HepG2 (cell line): ENCODE measurements around the gene TULP3. TPM values are rescaled to one million over a fixed set of nuclear protein-coding genes. Genes with fewer than 3 reads are reported as not detected.

Experiments used
- ATAC-seq: fragments of 200-7000 bp; cut with Tn5 transposase; 3 replicates; pipeline ENCODE4 v1.9.1; 2020; ENCODE audit warnings: mild to moderate bottlenecking, moderate library complexity
- BruUV-seq: library from RNA; stranded (reverse); fragments of 400-500 nt; replicated peaks from 2 replicates; lab custom pipeline; 2021; lab: Mats Ljungman, UMichigan
- CTCF ChIA-PET: fragments of 300-600 bp; formaldehyde crosslinking; extraction: SDS; loops from one replicate; lab custom pipeline; 2021; ENCODE audit warnings: low total read pairs, inconsistent platforms, low intra/inter-chr PET ratio; lab: Yijun Ruan, JAX
- POLR2A ChIA-PET: fragments of 350-600 bp; sonication (Branson Sonifier 250); formaldehyde crosslinking; loops from one replicate; lab custom pipeline; 2020; ENCODE audit warnings: antibody characterized with exemption, inconsistent platforms; lab: Yijun Ruan, JAX
- DNase-seq: peaks from one replicate; pipeline ENCODE4 v3.0.0-alpha.2; 2015; ENCODE audit warnings: low spot score
- FAIRE-seq: peaks from 3 replicates; lab custom pipeline; 2011; peaks lifted over from hg19 to GRCh38; lab: Jason Lieb, UNC
- H2AFZ ChIP-seq: one replicate; pipeline ENCODE4 v1.6.1; 2011; ENCODE audit warnings: low read length, inconsistent platforms
- H3K27ac ChIP-seq: fragments of 300-600 bp; 3 replicates; pipeline ENCODE4 v1.8.0; 2011; ENCODE audit warnings: mixed run types, mild to moderate bottlenecking, mixed read lengths, low read length, inconsistent platforms; ENCODE audit not compliant: insufficient read depth; ENCODE audit errors: extremely low read length
- H3K27me3 ChIP-seq, 2 experiments: fragments of 200-600 bp in 1 of 2; 2 replicates in 1 of 2; 3 replicates in 1 of 2; pipeline versions ENCODE4 v1.6.0 to v1.8.0; 2011; ENCODE audit warnings: low read length in 2 of 2, mild to moderate bottlenecking in 2 of 2, moderate library complexity in 2 of 2, inconsistent platforms in 1 of 2; ENCODE audit not compliant: insufficient read depth in 2 of 2, control insufficient read depth in 1 of 2
- H3K36me3 ChIP-seq, 2 experiments: fragments of 200-600 bp in 1 of 2; replicated peaks in 1 of 2; 2 replicates in 1 of 2; 3 replicates in 1 of 2; pipeline versions ENCODE4 v1.5.1 to v1.8.0; 2011; ENCODE audit warnings: low read length in 2 of 2, inconsistent platforms in 1 of 2; ENCODE audit not compliant: insufficient read depth in 2 of 2, control insufficient read depth in 1 of 2
- H3K4me1 ChIP-seq: 2 replicates; pipeline ENCODE4 v1.5.1; 2012; ENCODE audit warnings: low read length, inconsistent platforms; ENCODE audit not compliant: insufficient read depth
- H3K4me2 ChIP-seq: 2 replicates; pipeline ENCODE4 v1.6.0; 2011; ENCODE audit warnings: low read depth, low read length, inconsistent platforms
- H3K4me3 ChIP-seq, 3 experiments: fragments of 200-600 bp in 1 of 3; sonication (generic), shearing (Covaris generic) in 1 of 3; replicated peaks in 1 of 3; 2 replicates each; pipeline ENCODE4 v1.5.1; 2011 to 2016; ENCODE audit warnings: low read length in 3 of 3, inconsistent platforms in 2 of 3, low read depth in 2 of 3, mild to moderate bottlenecking in 2 of 3, control low read depth in 1 of 3, mixed read lengths in 1 of 3; ENCODE audit not compliant: insufficient read depth in 1 of 3
- H3K79me2 ChIP-seq: one replicate; pipeline ENCODE4 v1.6.1; 2011; ENCODE audit warnings: low read length, inconsistent platforms; ENCODE audit not compliant: insufficient read depth
- H3K9ac ChIP-seq: 2 replicates; pipeline ENCODE4 v1.6.0; 2011; ENCODE audit warnings: mild to moderate bottlenecking, low read depth, low read length, inconsistent platforms; ENCODE audit not compliant: insufficient read depth
- H3K9me3 ChIP-seq: 2 replicates; pipeline ENCODE4 v1.5.1; 2012; ENCODE audit warnings: mild to moderate bottlenecking, low read length
- H4K20me1 ChIP-seq: 2 replicates; pipeline ENCODE4 v1.6.0; 2011; ENCODE audit warnings: inconsistent platforms, mild to moderate bottlenecking, low read length, moderate library complexity; ENCODE audit not compliant: insufficient read depth
- MXD3 ChIP-seq: IDR thresholded peaks from 2 replicates; pipeline ENCODE4 v1.6.1; 2016; ENCODE audit warnings: mild to moderate bottlenecking, missing biosample characterization, missing genetic modification reagents
- ZNF121 ChIP-seq: sonication (generic); formaldehyde crosslinking; IDR thresholded peaks from 2 replicates; pipeline ENCODE4 v1.5.0; 2020; ENCODE audit warnings: mild to moderate bottlenecking, missing genetic modification reagents
- ZNF296 ChIP-seq: sonication (generic); formaldehyde crosslinking; conservative IDR thresholded peaks from 2 replicates; pipeline ENCODE4 v1.5.0; 2020; ENCODE audit warnings: mild to moderate bottlenecking, missing genetic modification reagents
- ZNF609 ChIP-seq: sonication (generic); formaldehyde crosslinking; IDR thresholded peaks from 2 replicates; pipeline ENCODE4 v1.4.0; 2020; ENCODE audit warnings: mild to moderate bottlenecking, missing genetic modification reagents, borderline replicate concordance
- ZNF850 ChIP-seq: sonication (generic); formaldehyde crosslinking; conservative IDR thresholded peaks from 2 replicates; pipeline ENCODE4 v1.9.0; 2021; ENCODE audit warnings: mild to moderate bottlenecking, missing genetic modification reagents
- WGBS: methylation state at CpG from one replicate; pipeline ENCODE4 v1.1.6; 2017; ENCODE audit warnings: low lambda C conversion rate; 5-methylcytosine and 5-hydroxymethylcytosine counted together
- in situ Hi-C: cut with HindIII; loops from 2 replicates; pipeline ENCODE4 v1.10.0; 2017; ENCODE audit warnings: low pct_unique_long_range_greater_than_20kb; ENCODE audit not compliant: extremely low pct_ligation_motif_present
- intact Hi-C: fragments of 100-400 bp; cut with micrococcal nuclease; formaldehyde crosslinking; loops from one replicate; pipeline ENCODE4 v1.10.0; 2022; ENCODE audit not compliant: unreplicated experiment
- polyA plus RNA-seq, 8 experiments: library from polyadenylated mRNA; depleted of rRNA in 3 of 8; stranded (reverse) in 7 of 8; unstranded in 1 of 8; fragments of >200 nt; fragmentation: Illumina TruSeq in 4 of 8; extraction: Trizol in 4 of 8; gene quantifications; 2 replicates each; pipeline versions ENCODE4 v1.2.1 to v1.2.3, GENCODE V29; 2011 to 2016; ENCODE audit warnings: low read depth in 4 of 8, missing spikeins in 1 of 8, mixed read lengths in 1 of 8; ENCODE audit not compliant: insufficient read depth in 1 of 8
- total RNA-seq, 5 experiments: library from RNA; depleted of rRNA; stranded (reverse); fragments of >200 nt; fragmentation: Illumina TruSeq; extraction: Trizol; gene quantifications; 2 replicates each; pipeline ENCODE4 v1.2.3, GENCODE V29; 2016; ENCODE audit warnings: low read depth in 1 of 5

TULP3 gene
- total and polyA plus RNA-seq, 2 of the 13 experiments (the other 11 are each of a cell fraction or from before 2014, with no cell fraction given): 11.2 to 13.2 TPM

- TF ChIP-seq ZNF609 (CRISPR knock-in tag) (no peak), ZNF850 (CRISPR knock-in tag) (no peak), MXD3 (CRISPR knock-in tag) (no peak)
Measured at GRCh38 chr12:2895511-2895910, 4.8 kb downstream of the TULP3 start (continued).

GRCh38 chr12:2897418-2897817 lies 6.7 kb downstream of the TULP3 start:
- H3K27ac ChIP-seq: no peak overlapping the region
- 89% methylated on average over 5 of the region's 5 CpGs for WGBS
- no peaks in the 10 kb centered on the region for H3K9me3 ChIP-seq
- H3K36me3 ChIP-seq: no peaks in the 10 kb centered on the region
- H4K20me1 ChIP-seq: no peaks in the 10 kb centered on the region
- H3K27me3 ChIP-seq: no peaks in the 10 kb centered on the region
- no peak overlapping the region for H2AFZ ChIP-seq
- ChIA-PET CTCF (no interaction called here), POLR2A (no interaction called here)
- intact Hi-C loops: no loop called here
- BruUV-seq: no TSS peak
- in situ Hi-C loops: no loop called here
- no peak overlapping the region for H3K4me3 ChIP-seq
- H3K4me1 ChIP-seq: peaks cover 24% of the 10 kb centered on the region
- peak; percentile 38; the same call in 1 of the 2 replicates for TF ChIP-seq ZNF121 (CRISPR knock-in tag)
- TF ChIP-seq ZNF296 (CRISPR knock-in tag): no peak
- TF ChIP-seq, all 625 proteins: peak for 1
- no peak for FAIRE-seq
- H3K79me2 ChIP-seq: peaks cover 27% of the 10 kb centered on the region
- DNase-seq: no peak
- no peak for ATAC-seq
- no peak overlapping the region for H3K9ac ChIP-seq
- no peak overlapping the region for H3K4me2 ChIP-seq
